ENCODE data around the gene MAGI2.

- TF ChIP-seq CTCF (IDR thresholded peaks at IDR 0.05; ENCODE audit: insufficient read depth, low read depth, low read length) = no peak
- no peak for TF ChIP-seq EZH2 (IDR thresholded peaks at IDR 0.05; ENCODE audit: insufficient read depth, low read length)
These were observed 1293.9 kb downstream of the MAGI2 start for GRCh38 chr7:78159545-78159944.

All from astrocyte (in vitro differentiated cells and primary cell).